GM18507 (cell line): ENCODE measurements around the gene EEFSEC.

ENCODE experiments used
- DNase-seq: peaks from one replicate; pipeline ENCODE4 v3.0.0; 2011; ENCODE audit warnings: low read depth; ENCODE audit not compliant: insufficient read length; ENCODE audit errors: extremely low spot score
- FAIRE-seq: peaks from 2 replicates; lab custom pipeline; 2011; peaks lifted over from hg19 to GRCh38; lab: Jason Lieb, UNC

Gene EEFSEC

DNA sequence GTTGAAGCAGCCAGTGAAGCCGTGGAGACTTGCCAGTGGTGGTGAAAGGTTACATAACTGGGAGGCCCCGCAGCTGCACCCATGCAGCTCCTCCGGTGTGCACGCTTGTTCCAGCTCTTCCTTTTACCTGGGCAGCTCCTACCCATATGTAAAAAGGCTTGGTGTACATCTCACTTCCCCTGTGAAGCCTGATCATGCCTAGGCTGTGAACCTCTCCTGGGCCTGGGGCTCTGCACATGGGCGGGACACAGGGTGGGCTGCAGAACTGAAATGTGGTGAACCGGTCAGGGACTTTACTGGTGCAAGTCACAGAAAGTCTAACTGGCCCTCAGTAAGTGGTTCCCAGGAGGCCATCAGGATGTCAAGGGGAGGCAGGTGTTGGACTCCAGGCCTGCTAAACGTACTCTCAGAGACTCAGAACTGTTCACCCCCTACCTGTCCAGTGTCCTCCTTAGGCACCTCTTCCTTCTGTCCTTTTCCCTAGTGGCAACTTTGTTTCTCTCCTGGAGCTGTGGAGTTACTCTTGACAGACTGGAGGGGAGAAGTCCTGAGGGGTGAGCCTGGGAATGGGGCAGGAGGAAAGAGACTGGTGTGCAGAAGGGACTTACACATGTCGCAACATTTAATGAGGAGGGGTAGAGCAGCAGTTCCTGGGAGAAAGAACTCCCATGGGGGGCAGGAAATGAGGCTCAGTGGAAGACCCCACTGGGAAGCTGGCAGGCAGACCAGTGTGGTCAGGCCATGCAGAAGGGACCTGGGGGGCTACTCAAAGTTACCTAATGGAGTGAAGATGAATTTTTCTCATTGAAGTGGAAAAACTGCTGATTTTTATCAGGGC is 148.1 kb downstream of the EEFSEC start:
- no peak for FAIRE-seq
- no peak for DNase-seq

DNA sequence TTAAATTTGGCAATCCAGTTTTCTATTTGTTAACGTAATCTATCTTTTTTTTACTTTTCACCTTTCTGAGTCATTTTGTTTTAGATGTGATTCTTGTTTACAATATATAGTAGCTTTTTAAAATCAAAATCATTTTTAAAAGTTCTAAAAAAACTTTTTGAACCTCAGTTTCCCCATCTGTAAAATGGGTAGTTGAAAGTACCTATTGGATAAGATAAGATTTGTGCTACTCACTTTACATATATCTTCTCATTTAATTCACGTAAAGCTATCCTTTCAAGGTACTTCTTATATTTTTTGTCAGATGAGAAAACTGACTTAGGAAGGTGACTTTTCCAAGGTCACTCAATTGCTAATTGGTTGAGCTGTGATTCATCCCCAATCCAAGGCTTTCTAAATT is 153.2 kb downstream of the EEFSEC start:
- no peak for DNase-seq
- no peak for FAIRE-seq

GRCh38 chr3:128307029-128307633 is 153.8 kb downstream of the EEFSEC start:
- DNase-seq: no peak
- no peak for FAIRE-seq

- FAIRE-seq: no peak
- no peak for DNase-seq
Observed at GRCh38 chr3:128307781-128308469, 154.6 kb downstream of the EEFSEC start.

DNA sequence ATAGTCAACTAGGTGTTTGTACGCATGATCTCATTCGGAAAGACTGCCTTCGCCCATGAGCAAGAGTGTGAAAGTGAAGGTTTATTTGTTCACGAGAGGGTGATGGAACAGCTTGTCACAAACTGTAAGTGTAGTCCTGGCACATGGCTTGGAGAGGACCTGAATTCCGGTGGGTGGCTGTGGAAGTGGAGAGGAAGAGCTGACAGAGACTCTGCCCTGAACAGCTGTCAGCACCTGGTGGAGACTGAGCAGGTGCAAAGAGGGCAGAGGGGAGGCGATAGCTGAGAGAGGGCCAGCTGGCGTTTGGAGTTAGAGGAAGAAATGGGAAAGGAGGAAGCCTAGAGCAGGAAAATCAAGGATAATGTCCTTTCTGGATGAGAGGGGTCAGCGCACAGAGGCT is 155.7 kb downstream of the EEFSEC start:
- no peak for DNase-seq
- no peak for FAIRE-seq

DNA sequence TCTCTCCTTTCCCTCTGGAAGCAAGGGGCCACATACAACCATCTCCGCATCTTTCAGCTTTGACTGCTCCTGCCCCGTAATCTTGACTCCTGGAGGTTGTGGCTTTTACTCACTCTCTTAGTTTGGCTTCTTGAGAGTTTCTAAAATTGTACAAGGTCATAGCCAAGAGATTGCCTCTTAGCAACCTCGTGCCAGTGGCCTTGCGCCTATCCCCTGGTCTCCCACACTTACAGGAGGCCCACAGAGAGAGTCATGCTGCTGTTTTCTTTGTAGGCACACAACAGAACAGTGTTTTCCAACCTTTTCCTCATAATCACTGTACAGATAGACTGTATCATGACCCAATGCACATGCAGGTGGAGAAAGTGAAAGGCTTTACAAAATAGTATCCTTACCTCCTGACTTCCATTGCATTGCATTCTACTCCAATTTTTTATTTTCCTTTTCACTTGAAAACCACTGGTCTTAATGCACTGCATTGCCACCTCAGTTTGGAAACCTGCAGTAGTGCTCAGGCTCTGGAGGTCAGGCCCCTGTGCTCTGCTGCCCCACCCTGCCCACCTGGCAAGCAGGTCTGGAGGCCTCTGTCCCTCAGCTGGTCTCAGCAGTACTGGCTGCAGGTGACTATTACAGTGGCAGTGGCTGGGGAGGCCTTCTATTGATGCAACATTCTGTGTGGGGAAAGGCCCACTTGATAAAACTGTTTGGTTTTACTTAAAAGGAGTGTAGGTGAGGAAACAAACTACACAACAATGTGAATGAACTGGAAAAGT is 157.2 kb downstream of the EEFSEC start:
- no peak for DNase-seq
- FAIRE-seq: no peak

DNA sequence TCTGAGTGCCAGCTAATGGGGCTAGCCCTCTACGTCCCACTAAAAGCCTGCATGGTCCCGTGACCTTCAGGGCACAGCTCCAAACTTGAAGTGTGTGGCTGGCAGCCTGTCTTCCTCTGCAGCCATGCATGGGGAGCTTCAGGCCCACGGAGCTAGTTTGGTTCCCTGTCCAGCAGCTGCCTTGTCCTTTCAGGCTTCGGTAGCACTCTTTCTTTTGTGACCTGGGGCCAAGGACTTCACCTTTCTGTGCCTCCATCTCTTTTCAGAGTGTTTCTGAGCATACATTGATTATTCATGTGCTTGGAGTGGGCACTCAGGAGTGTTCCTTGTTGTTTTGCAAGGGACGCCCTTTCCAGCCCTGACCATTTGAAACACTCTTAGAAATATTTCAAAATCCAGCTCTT is 158.2 kb downstream of the EEFSEC start:
- FAIRE-seq: no peak
- DNase-seq: no peak

- DNase-seq (no peak), FAIRE-seq (no peak)
Observed at GRCh38 chr3:128312271-128312670, 159.0 kb downstream of the EEFSEC start.

DNA sequence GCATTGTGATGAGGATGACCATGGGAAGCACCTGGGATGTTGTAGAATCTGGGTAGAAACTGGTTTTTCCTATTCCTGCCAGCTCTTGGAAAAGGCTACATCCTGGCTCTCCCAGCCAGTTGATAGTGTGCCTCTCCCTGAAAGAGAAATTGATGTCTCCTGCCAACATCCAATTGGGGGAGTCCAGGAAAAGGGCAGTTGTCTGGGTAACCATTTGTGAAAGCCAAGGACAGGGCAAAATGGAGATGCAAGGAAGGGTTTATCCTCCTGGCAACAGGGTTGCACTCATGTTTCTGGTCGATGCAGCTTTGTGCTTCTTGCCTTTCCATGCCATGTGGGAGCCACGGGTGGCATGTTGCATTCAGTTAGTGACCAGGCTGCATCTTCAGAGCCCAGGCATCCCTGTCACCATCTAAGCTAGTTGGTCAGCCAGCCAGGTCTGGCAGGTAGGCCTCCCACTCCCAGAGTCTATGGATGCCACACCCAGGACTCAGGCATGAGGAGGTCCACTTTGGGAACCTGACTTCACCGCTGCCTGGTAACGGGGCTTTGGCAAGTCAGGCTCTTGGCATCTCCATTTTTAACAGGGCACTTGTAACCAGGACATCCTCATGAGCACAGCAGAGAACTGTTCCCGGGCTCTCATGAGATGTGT is 159.9 kb downstream of the EEFSEC start:
- FAIRE-seq: no peak
- DNase-seq: no peak

GRCh38 chr3:128313935-128314334 is 160.7 kb downstream of the EEFSEC start:
- DNase-seq (no peak), FAIRE-seq (no peak)

GRCh38 chr3:128315313-128315712 is 162.0 kb downstream of the EEFSEC start:
- DNase-seq (no peak), FAIRE-seq (no peak)

DNA sequence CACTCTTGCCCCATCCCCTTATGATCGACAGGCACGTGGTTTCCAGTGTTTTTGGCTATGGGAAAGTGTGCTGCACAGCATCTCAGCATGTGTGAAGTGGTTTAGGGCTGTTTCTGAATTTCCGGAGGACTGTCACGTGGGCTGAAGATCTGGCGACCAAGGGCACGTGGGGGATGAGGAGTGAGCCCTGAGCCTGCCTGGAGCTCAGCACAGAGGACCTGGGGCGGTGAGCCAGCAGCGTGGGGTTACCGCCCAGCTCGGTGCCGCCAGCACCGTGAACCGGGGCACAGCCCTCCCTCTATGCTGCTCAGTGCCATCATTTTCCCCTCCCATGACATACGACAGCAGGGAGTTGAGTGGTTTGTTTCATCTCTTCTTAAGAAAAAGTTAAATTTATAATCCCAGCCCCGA is 163.2 kb downstream of the EEFSEC start:
- DNase-seq (no peak), FAIRE-seq (no peak)

GRCh38 chr3:128317101-128317697 is 163.9 kb downstream of the EEFSEC start:
- DNase-seq (no peak), FAIRE-seq (no peak)

DNA sequence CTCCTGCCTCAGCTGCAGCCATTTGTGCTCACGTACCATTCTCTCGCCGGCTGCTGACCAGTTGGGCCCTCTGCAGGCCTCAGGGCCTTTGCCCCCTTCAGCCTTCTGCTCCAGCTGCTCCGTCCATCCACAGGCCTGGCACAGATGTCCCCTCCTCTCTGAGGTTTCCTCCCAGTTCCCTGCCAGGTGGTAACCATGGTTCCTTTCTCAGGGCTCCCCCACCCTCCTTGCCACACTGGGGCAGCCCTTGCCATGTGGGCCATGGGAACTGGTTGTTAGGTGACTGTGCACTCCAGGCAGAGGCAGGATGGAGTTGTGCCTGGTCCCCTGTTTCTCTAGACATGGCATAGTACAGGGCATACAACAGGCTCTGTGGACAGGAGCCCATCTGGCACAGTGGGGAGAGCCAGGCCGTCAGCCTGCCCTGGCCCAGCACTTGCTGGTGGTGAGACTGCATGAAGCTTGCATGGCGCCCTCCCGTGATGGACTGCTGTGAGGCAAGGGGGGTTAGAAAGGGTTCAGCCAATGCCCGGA is 164.5 kb downstream of the EEFSEC start:
- DNase-seq (no peak), FAIRE-seq (no peak)

GRCh38 chr3:128318275-128318941 is 165.1 kb downstream of the EEFSEC start:
- no peak for DNase-seq
- no peak for FAIRE-seq

DNA sequence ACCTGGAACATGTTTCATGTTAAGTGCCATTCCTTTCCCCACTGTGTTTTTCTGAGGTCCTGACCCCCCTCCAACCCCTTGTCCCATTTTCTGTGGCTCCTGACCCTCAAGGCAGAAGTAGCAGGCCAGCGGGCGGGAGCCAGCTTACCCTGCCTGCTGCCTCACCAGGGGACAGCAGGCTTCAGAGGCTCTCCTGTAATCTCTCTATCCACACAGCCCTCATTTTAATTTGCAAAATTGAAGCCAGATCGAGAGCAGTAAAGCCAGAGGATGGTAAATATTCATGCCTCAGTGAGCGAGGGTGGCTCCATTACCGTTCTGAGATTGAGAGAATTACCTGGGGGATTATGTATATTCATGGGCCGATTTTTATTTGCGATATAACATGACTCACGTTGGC is 165.8 kb downstream of the EEFSEC start:
- DNase-seq (no peak), FAIRE-seq (no peak)

DNA sequence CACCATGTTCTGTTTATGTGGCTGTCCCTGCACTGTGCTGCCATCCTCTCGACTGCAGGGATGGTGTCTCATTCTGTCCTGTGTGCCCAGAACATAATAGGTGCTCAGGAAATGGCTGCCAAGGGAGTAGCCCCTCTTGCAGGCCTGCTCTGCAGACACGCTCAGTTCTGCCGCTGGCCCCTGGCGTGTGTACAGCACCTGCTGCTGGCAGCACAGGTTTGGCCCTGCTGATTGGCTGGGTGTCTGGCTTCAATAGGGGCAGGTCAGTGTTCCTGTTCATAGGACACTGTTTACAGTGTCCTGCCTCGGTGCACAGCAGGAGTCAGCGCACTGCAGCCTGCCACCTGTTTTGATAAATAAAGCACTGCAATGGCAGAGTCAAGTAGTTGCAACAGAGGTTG is 166.5 kb downstream of the EEFSEC start:
- DNase-seq (no peak), FAIRE-seq (no peak)

- DNase-seq (no peak), FAIRE-seq (no peak)
Observed at GRCh38 chr3:128320551-128321340, 167.5 kb downstream of the EEFSEC start.
